ENCODE measurements around the gene ZBED4.

The ZBED4 gene

DNA sequence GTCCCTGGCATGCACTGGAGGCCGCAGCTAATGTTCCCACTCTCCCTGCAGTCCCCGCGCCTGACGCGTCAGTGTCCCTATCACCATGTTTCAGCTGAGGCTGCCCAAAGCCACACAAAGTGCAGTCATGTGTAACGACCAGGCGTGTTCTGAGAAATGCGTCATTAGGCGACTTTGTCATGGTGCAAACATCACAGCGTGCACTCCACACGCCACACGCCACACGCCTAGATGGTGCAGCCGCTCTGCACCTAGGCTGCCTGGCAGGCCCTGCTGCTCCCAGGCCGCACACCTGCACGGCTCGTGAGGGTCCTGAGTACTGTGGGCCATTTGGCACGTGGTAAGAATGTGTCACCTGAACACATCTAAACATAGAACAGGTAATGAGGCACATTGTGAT lies 67.2 kb downstream of the ZBED4 start:
- no peak for DNase-seq (ENCODE audit: low read depth, low spot score)
- TF ChIP-seq, protein P1, sequence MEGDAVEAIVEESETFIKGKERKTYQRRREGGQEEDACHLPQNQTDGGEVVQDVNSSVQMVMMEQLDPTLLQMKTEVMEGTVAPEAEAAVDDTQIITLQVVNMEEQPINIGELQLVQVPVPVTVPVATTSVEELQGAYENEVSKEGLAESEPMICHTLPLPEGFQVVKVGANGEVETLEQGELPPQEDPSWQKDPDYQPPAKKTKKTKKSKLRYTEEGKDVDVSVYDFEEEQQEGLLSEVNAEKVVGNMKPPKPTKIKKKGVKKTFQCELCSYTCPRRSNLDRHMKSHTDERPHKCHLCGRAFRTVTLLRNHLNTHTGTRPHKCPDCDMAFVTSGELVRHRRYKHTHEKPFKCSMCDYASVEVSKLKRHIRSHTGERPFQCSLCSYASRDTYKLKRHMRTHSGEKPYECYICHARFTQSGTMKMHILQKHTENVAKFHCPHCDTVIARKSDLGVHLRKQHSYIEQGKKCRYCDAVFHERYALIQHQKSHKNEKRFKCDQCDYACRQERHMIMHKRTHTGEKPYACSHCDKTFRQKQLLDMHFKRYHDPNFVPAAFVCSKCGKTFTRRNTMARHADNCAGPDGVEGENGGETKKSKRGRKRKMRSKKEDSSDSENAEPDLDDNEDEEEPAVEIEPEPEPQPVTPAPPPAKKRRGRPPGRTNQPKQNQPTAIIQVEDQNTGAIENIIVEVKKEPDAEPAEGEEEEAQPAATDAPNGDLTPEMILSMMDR (IDR thresholded peaks at IDR 0.05; ENCODE audit: low read depth, low read length): no peak
- no peak overlapping the region for H3K4me3 ChIP-seq (ENCODE audit: low read depth, low read length)
- in situ Hi-C loops (cut with HindIII; ENCODE audit: low sequenced_read_pairs): no loop called here

DNA sequence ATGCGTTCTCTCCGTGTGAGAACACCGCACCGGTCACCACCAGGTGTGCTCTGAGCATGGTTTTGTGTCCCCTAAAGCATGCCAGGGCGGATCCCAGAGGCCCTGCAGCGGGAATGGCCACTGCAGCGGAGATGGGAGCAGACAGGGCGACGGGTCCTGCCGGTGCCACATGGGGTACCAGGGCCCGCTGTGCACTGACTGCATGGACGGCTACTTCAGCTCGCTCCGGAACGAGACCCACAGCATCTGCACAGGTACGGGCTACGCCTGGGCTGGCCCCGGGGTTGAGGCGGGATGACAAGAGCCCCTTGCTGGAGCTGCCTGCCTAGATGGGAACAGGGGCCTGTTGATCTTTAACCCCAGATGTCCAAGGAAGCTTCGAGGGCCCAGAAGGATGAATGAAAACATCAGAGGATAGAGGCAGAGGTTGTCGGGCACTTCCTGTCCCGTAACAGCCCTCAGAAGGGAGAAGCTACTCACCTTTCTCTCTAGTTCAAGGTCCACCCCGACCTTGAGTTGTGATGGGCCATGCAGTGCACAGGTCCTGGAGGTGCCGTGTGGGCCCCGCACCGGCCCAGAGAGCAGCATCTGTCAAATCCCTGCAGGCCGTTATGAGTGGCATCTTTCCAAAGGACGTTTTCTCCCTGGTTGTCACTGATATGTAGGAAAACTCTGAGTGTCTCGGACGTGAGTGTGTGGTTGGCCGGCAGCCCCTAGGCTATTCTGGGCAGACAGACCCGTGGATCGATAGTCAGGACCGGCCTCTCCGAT lies 68.0 kb downstream of the ZBED4 start:
- TF ChIP-seq, protein P1 (IDR thresholded peaks at IDR 0.05; ENCODE audit: low read depth, low read length): no peak
- in situ Hi-C loops (cut with HindIII; ENCODE audit: low sequenced_read_pairs): no loop called here

DNA sequence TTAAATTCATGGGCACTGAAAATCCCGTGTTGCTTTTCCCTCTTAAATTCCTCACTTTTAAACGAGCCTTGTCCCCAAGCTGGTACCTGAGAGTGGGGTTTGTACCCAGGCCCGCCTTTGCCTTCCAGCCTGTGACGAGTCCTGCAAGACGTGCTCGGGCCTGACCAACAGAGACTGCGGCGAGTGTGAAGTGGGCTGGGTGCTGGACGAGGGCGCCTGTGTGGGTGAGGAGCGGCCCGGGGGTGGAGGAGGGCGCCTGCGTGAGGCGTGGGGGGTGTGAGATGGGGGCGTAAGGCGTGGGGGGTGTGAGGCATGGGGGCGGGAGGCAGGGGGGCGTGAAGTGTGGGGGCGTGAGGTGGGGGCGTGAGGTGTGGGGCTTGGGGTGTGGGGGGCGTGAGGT lies 68.8 kb downstream of the ZBED4 start:
- DNase-seq (ENCODE audit: low read depth, low spot score): no peak
- in situ Hi-C loops (cut with HindIII; ENCODE audit: low sequenced_read_pairs): no loop called here
- no peak overlapping the region for H3K4me3 ChIP-seq (ENCODE audit: low read depth, low read length)
- TF ChIP-seq, protein P1 (IDR thresholded peaks at IDR 0.05; ENCODE audit: low read depth, low read length): no peak

More for the DNA sequence above, 68.0 kb downstream of the ZBED4 start:
- DNase-seq (ENCODE audit: low read depth, low spot score): no peak
- H3K4me3 ChIP-seq (ENCODE audit: low read depth, low read length): no peak overlapping the region

DNA sequence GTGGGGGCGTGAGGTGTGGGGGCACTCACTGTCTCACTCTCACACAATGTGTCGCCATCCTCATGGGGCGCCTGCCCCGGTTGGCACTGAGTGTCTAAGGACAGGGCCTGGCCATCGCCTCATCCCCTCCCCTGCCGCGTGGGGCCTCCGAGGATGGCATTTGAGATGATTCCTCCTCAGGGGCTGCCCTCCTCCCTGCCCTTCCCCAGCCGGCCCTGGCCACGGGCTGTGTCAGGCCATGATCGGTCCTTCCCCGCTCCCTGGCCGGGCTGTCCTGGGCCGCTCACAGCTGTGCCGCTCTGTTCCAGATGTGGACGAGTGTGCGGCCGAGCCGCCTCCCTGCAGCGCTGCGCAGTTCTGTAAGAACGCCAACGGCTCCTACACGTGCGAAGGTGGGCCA lies 69.3 kb downstream of the ZBED4 start:
- no peak for DNase-seq (ENCODE audit: low read depth, low spot score)
- TF ChIP-seq, protein P1 (IDR thresholded peaks at IDR 0.05; ENCODE audit: low read depth, low read length): no peak
- in situ Hi-C loops (cut with HindIII; ENCODE audit: low sequenced_read_pairs): no loop called here
- no peak overlapping the region for H3K4me3 ChIP-seq (ENCODE audit: low read depth, low read length)

DNA sequence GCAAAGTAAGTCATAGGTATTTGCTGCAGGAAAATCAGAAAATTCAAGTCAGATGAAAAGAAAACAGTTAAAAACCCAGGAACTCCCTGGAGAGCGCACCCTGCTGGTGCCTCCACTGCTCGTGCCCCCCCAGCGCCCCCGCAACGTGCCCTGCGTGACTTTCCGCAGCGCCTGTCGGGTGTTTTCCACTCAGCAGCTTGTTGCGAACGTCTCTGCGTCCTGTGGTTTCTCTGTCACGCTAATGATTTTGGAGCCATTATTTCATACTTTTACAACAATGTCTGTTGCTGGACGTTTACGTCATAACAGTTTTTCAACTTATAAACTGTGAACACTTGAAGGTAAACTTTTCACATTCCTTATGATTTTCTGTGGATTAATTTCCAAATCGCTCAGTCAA lies 69.8 kb downstream of the ZBED4 start:
- H3K4me3 ChIP-seq (ENCODE audit: low read depth, low read length): no peak overlapping the region
- in situ Hi-C loops (cut with HindIII; ENCODE audit: low sequenced_read_pairs): no loop called here
- TF ChIP-seq, protein P1 (IDR thresholded peaks at IDR 0.05; ENCODE audit: low read depth, low read length): peak; percentile 11
- DNase-seq (ENCODE audit: low read depth, low spot score): no peak

DNA sequence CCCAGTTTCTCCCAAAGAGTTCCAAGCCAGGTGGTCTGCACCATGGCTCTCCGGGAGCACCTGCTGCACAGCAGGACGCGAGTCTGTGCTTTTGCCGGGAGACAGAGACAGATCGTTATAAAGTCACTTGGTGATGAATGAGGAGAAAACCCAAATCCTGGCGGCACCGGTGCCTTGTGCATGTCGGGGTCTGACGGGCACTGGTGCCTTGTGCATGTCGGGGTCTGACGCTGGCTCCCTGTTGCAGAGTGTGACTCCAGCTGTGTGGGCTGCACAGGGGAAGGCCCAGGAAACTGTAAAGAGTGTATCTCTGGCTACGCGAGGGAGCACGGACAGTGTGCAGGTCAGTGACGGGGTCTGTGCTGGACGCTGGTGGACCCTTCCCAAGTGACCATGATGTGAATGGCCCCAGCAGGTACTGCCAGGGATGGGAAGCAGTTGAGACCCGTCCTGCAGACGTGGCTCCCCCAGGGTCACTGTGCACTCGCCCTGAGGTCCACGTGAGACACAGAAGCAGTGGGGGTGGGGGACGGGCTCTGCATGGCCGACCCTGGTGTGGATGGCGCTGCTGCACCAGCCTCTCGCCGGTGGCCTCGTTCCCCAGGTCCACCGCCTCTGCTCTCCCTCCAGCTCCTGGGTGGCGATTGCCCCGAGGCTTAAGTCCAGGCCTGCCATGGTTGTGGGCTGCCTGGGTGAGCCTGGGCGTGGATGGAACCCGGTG lies 70.6 kb downstream of the ZBED4 start:
- TF ChIP-seq, protein P1 (IDR thresholded peaks at IDR 0.05; ENCODE audit: low read depth, low read length): no peak
- no peak overlapping the region for H3K4me3 ChIP-seq (ENCODE audit: low read depth, low read length)
- no peak for DNase-seq (ENCODE audit: low read depth, low spot score)
- in situ Hi-C loops (cut with HindIII; ENCODE audit: low sequenced_read_pairs): no loop called here
